Heart right ventricle (tissue), 16 donors: Measurements from ENCODE around the gene OGT. TPM values are rescaled to one million over a fixed set of nuclear protein-coding genes. Genes with fewer than 3 reads are reported as not detected.
"Not testable (repeated sequence)": the region's sequence is repeated elsewhere in the genome, so short reads cannot be mapped to it uniquely, and the experiment has no call there.

Source experiments
- ATAC-seq, 8 donors: fragments of 200-7000 bp; cut with Tn5 transposase; one replicate each; pipeline ENCODE4 v1.9.1; 2020; ENCODE audit warnings: mild to moderate bottlenecking in 8 of 8, moderate library complexity in 8 of 8, moderate number of reproducible peaks in 1 of 8
- DNase-seq, 2 donors: peaks; one replicate each; pipeline ENCODE4 v3.0.0-alpha.2; 2020
- H3K27ac ChIP-seq, 10 donors: fragments of 200-600 bp; sonication (generic) in 2 of 10; one replicate each; pipeline versions ENCODE4 v1.5.0 to v1.8.0; 2020 to 2022; ENCODE audit warnings: mild to moderate bottlenecking in 3 of 10
- H3K27me3 ChIP-seq, 7 donors: fragments of 200-600 bp; one replicate each; pipeline ENCODE4 v1.8.0; 2021 to 2022; ENCODE audit warnings: mild to moderate bottlenecking in 2 of 7
- H3K36me3 ChIP-seq, 9 donors: fragments of 200-600 bp; sonication (generic) in 1 of 9; one replicate each; pipeline versions ENCODE4 v1.5.0 to v1.8.0; 2020 to 2022; ENCODE audit warnings: mild to moderate bottlenecking in 2 of 9
- H3K4me1 ChIP-seq, 9 donors: fragments of 200-600 bp; sonication (generic) in 1 of 9; one replicate each; pipeline versions ENCODE4 v1.5.0 to v1.8.0; 2020 to 2022; ENCODE audit warnings: mild to moderate bottlenecking in 4 of 9
- H3K4me3 ChIP-seq, 10 donors: fragments of 200-600 bp; sonication (generic) in 2 of 10; one replicate each; pipeline versions ENCODE4 v1.5.0 to v1.8.0; 2020 to 2022; ENCODE audit warnings: mild to moderate bottlenecking in 7 of 10, moderate library complexity in 2 of 10
- H3K9me3 ChIP-seq, 11 donors: fragments of 200-600 bp in 10 of 11; sonication (generic) in 2 of 11; one replicate each; pipeline versions ENCODE4 v1.5.0 to v1.8.0; 2013 to 2022; ENCODE audit warnings: mild to moderate bottlenecking in 2 of 11, control low read depth in 1 of 11, moderate library complexity in 1 of 11
- CTCF ChIP-seq, 9 donors: fragments of 200-600 bp; sonication (generic) in 2 of 9; IDR thresholded peaks; one replicate each; pipeline versions ENCODE4 v1.5.0 to v1.8.0; 2021 to 2022; ENCODE audit warnings: antibody characterized with exemption in 9 of 9, mild to moderate bottlenecking in 5 of 9, moderate library complexity in 1 of 9
- WGBS, 2 donors: extraction: QIAGEN DNeasy Blood & Tissue Kit; methylation state at CpG; one replicate each; pipeline ENCODE4 v1.1.7; 2013; ENCODE audit warnings: inconsistent platforms in 1 of 2; 5-methylcytosine and 5-hydroxymethylcytosine counted together
- intact Hi-C, 10 donors: fragments of 100-400 bp; cut with DNase I; formaldehyde crosslinking; loops; one replicate each; pipeline versions ENCODE4 v1.11.1 to v1.14.2; 2022
- polyA plus RNA-seq, 2 donors: library from polyadenylated mRNA; stranded (reverse); fragments of 200-250 nt; gene quantifications; one replicate each; pipeline ENCODE4 v1.2.3, GENCODE V29; 2013
- total RNA-seq, 10 donors: library from RNA; stranded (reverse); fragmentation: NEBNext Ultra II Directional in 3 of 10; extraction: Animal tissue kit (Norgen Biotek cat#: 25700) in 3 of 10; gene quantifications; one replicate each; pipeline versions ENCODE4 v1.2.1 to v1.2.4, GENCODE V29; 2021 to 2023
- donor health status: Arrhythmogenic right ventricular cardiomyopathy.
- donor health status: ischemic (EF 13 %, LVEDD 7.1; RV severe dilation, severe dysfunction).
- donor health status: healthy with polysubstance abuse.
- donor health status: DM: no; HTN: yes; CAD: no.
- donor health status: DM: no; HTN: no; CAD: no.
- donor health status: ischemic (EF 25% LVEDD 6.9; RV normal size, moderate dysfunction).
- donor health status: ischemic (EF 25% LVEDD 5.7; RV mildly dilated, moderate dysfunction).
- donor health status: healthy.
- donor health status: DM: yes; HTN: yes; CAD: no.
- donor health status: Ischemic cardiomyopathy.
- donor health status: ischemic (EF 35%, LVEDD 5.7; RV mildly dilated, moderate dysfunction).
- donor health status: nonischemic (EF 11% LVEDD 7.7; RV severe dilation, severe dysfunction).
- donor health status: DM: yes; HTN: yes; CAD: no.
- donor health status: PGD.
- donor health status: ischemic (EF 29% LVEDD 5.4; RV normal size, mild dysfunction).
- donor health status: nonischemic (EF 23%, LVEDD 6.1; RV moderate dilation, normal function).

Gene OGT
- total and polyA plus RNA-seq, 12 donors: 16.1 to 92.1 (median 77.8) TPM

- Histone ChIP-seq H3K27me3 (no peaks in the 10 kb centered on the region), H3K36me3 (no peaks in the 10 kb centered on the region), H3K9me3 (peaks cover 0 to 10% (median 0%) of the 10 kb centered on the region in 11 donors), H3K4me1 (no peaks in the 10 kb centered on the region), H3K4me3 (no peak overlapping the region), H3K27ac (no peak overlapping the region)
- DNase-seq (no peak), ATAC-seq (no peak)
- TF ChIP-seq CTCF (IDR thresholded peaks at IDR 0.05): no peak
- 87 to 89% methylated on average over 1 of the region's 1 CpG for WGBS, 2 donors
- intact Hi-C loops: no loop called here
These were observed 28.6 kb upstream of the OGT start for GRCh38 chrX:71504346-71504745.

GRCh38 chrX:71509289-71509688 is 23.6 kb upstream of the OGT start:
- 95 to 100% methylated on average over 1 of the region's 1 CpG for WGBS, 2 donors
- DNase-seq (no peak), ATAC-seq (no peak)
- Histone ChIP-seq H3K4me3 (no peak overlapping the region), H3K9me3 (peaks cover 0 to 4% (median 0%) of the 10 kb centered on the region in 11 donors), H3K27me3 (no peaks in the 10 kb centered on the region), H3K4me1 (no peaks in the 10 kb centered on the region), H3K36me3 (no peaks in the 10 kb centered on the region), H3K27ac (no peak overlapping the region)
- intact Hi-C loops: no loop called here
- no peak for TF ChIP-seq CTCF (IDR thresholded peaks at IDR 0.05)

GRCh38 chrX:71510161-71510560 is 22.7 kb upstream of the OGT start:
- Histone ChIP-seq H3K27ac (no peak overlapping the region), H3K4me1 (peaks cover 0 to 6% (median 0%) of the 10 kb centered on the region in 9 donors), H3K27me3 (no peaks in the 10 kb centered on the region), H3K9me3 (peaks cover 0 to 4% (median 0%) of the 10 kb centered on the region in 11 donors), H3K36me3 (no peaks in the 10 kb centered on the region), H3K4me3 (no peak overlapping the region)
- DNase-seq: no peak
- WGBS, 2 donors: 91 to 99% methylated on average over 2 of the region's 2 CpGs
- no peak for ATAC-seq
- intact Hi-C loops: no loop called here
- TF ChIP-seq CTCF (IDR thresholded peaks at IDR 0.05): no peak

GRCh38 chrX:71513731-71514130 is 19.2 kb upstream of the OGT start:
- Histone ChIP-seq H3K9me3 (peaks cover 0 to 12% (median 0%) of the 10 kb centered on the region in 11 donors), H3K27ac (peak overlapping the region in 3 of 10 donors; percentile 34 to 82 (median 81))
- H3K4me1 ChIP-seq, H3K27me3 ChIP-seq, ATAC-seq, H3K36me3 ChIP-seq, DNase-seq, intact Hi-C loops, H3K4me3 ChIP-seq: not testable (repeated sequence)
- WGBS, 2 donors: 92 to 95% methylated on average over 4 of the region's 4 CpGs

- peak in 3 of 9 donors; percentile 6 to 22 (median 18) for TF ChIP-seq CTCF (IDR thresholded peaks at IDR 0.05)
- intact Hi-C loops: loop anchor here in 1 of 10 donors (1.0 kb wide), 1 partner anchor 18 kb away; no protein-coding TSS in a partner anchor
- Histone ChIP-seq H3K4me3 (no peak overlapping the region), H3K36me3 (no peaks in the 10 kb centered on the region), H3K9me3 (peaks cover 0 to 12% (median 0%) of the 10 kb centered on the region in 11 donors), H3K27me3 (no peaks in the 10 kb centered on the region), H3K27ac (peak overlapping the region in 8 of 10 donors; percentile 17 to 82 (median 64)), H3K4me1 (peaks cover 0 to 7% (median 0%) of the 10 kb centered on the region in 9 donors)
- WGBS, 2 donors: 10 to 18% methylated on average over 5 of the region's 5 CpGs
- ATAC-seq: peak in 7 of 8 donors; percentile 25 to 83 (median 59)
- DNase-seq: no peak
These were observed 18.4 kb upstream of the OGT start for GRCh38 chrX:71514367-71515037.
